ENCODE data around the gene PREX1. TPM values are rescaled to one million over a fixed set of nuclear protein-coding genes. Genes with fewer than 3 reads are reported as not detected.

Gene PREX1
- total RNA-seq, 2 donors from 2014 or later: 6.2 to 11.8 TPM

DNA sequence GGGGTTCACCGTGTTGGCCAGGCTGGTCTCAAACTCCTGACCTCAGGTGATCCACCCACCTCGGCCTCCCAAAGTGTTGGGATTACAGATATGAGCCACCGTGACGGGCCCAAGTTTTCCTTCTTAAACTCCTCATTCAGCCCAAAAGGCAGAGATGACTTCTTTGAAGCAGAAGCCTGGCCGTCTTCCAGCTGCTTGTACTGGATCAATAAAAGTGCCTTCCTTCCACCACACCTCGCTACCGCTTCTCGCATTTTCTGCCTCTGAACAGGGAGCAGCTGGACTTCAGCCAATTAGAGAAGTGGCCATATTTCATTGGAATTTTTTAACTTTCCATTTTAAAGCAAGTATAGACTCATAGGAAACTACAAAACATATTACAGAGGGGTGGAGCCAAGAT lies 241.1 kb downstream of the PREX1 start:
- ATAC-seq: peak; percentile 68
- intact Hi-C loops (cut with DNase I, micrococcal nuclease): no loop called here
- peak; percentile 42 to 80 for DNase-seq

DNA sequence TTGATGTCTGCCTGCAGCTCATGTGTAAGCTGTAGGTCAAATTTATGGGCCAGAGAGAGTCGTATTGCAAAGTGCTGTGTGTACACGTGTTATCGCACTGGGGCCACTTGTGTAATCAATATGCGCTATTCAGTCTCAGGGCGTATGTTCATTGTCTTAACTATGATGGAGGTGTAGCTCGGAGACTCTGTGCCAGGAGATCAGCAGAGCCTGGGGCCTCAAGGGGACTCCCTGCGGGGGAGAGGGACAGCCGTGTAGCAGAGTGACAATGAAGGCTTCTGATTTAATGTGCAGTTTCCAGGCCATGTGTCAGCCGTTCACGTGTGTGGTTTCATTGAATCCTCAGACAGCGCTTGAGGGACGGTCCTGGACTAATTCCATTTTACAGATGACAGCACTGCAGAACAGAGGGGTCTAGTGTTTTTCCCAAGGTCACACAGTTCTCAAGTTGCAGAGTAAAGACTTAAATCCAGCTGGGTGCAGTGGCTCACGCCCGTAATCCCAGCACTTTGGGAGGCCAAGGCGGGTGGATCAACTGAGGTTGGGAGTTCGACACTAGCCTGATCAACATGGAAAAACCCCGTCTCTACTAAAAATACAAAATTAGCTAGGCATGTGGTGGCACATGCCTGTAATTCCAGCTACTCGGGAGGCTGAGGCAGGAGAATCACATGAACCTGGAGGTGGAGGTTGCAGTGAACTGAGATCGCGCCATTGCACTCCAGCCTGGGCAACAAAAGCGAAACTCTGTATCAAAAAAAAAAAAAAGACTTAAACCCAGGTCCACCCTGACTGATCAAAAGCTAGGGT lies 242.5 kb downstream of the PREX1 start:
- ATAC-seq (peak; percentile 91), DNase-seq (peak; percentile 23 to 34)
- intact Hi-C loops (cut with DNase I, micrococcal nuclease): no loop called here

DNA sequence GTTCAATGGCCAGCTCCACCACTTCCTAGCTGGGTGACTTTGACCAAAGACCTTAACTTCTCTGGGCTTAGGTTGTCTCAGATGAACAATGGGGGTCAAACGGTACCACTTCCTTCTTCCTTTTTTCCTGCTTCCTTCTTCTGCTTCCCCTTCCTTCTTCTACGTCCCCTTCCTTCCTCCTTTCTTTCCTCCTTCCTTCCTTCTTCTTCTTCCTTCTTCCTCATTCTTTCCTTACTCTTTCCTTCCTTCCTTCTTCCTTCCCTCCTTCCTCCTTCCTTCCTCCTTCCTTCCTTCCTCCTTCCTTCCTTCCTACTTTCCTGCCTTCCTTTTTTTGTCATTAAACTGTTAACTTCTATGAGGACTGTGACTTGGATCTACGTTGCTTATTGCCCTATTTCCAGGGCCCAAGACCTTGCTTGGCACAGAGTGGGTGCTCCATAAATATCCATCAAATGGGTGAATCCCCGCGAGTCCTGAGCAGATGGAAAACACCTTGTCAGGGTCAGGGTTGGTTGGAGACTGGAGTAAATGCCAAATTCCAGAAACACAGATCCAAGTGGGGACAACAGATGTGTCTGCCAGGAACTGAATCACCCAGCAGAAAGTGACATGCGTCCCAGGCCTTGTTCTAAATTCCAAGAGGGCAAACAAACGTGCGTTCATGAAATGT lies 243.3 kb downstream of the PREX1 start:
- no peak for DNase-seq
- no peak for ATAC-seq
- intact Hi-C loops (cut with DNase I, micrococcal nuclease): no loop called here

DNA sequence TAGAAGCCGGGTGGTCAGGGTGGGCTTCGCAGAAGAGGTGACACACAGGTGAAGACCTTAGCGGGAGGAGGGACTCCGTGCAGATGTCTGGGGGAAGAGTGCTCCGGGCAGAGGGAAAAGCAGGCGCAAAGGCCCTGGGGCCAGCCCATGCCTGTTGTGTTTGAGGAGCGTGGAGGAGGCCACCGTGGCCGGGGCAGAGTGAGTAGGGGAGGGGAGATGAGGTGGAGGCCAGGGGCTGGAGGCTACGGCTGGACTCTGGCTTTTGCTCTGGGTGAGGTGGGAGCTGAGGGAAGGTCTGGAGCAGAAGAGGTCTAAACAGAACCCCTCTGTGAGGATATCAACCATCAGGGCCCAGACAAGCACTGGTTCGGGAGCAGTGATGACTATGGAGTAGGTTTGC lies 244.0 kb downstream of the PREX1 start:
- intact Hi-C loops (cut with DNase I, micrococcal nuclease): no loop called here
- DNase-seq (no peak), ATAC-seq (no peak)

DNA sequence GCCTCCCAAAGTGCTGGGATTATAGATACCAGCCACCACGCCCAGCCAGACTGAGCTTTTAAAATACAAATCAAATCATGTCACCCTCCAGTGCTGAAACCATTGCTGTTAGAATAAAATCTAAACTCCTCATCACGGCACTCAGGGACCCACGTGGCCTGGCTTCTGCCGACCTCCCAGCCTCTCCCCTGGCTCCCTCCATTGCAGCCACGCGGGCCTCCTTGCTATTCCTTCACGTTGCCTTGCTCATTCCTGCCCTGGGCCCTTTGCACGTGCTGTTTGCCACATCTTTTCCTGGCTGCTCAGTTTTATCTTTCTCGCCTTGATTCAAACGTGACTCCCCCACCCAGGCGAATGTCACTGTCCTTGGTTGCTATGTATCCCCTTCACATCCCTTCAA lies 244.6 kb downstream of the PREX1 start:
- ATAC-seq: no peak
- DNase-seq: no peak
- intact Hi-C loops (cut with DNase I, micrococcal nuclease): no loop called here

DNA sequence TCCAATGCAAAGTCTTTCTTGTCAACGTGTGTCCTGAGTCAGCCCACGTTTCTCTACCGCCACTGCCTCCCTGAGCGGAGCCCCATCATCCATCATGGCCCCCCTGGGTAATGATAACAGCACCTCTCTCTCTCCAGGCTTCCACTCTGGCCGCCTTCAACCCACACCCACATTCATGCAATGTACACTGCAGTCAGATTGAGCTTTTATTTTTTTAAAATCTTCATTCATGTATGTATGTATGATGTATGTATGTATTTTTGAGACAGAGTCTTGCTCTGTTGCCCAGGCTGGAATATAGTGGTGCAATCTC lies 245.2 kb downstream of the PREX1 start:
- intact Hi-C loops (cut with DNase I, micrococcal nuclease): no loop called here
- DNase-seq (no peak), ATAC-seq (no peak)

DNA sequence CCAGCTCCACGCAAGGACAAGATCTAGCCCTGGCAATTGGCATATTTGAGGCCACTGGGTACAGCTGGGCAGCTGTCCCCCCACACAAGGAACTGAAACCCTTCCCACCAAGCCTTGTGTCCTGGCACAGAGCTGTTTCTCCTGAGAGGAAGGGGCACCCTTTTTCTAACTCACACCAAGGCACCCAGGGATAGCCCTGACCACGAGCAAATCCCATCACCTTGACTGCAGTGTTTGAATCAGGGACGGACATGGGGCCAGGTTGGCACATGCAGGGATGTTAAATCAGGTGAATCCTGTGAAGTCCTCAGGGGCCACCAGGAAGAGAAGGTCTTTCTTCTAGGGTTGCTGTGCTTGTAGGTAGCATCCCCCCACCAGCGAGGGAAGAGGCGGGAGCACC lies 246.6 kb downstream of the PREX1 start:
- DNase-seq: no peak
- no peak for ATAC-seq
- intact Hi-C loops (cut with DNase I, micrococcal nuclease): no loop called here

DNA sequence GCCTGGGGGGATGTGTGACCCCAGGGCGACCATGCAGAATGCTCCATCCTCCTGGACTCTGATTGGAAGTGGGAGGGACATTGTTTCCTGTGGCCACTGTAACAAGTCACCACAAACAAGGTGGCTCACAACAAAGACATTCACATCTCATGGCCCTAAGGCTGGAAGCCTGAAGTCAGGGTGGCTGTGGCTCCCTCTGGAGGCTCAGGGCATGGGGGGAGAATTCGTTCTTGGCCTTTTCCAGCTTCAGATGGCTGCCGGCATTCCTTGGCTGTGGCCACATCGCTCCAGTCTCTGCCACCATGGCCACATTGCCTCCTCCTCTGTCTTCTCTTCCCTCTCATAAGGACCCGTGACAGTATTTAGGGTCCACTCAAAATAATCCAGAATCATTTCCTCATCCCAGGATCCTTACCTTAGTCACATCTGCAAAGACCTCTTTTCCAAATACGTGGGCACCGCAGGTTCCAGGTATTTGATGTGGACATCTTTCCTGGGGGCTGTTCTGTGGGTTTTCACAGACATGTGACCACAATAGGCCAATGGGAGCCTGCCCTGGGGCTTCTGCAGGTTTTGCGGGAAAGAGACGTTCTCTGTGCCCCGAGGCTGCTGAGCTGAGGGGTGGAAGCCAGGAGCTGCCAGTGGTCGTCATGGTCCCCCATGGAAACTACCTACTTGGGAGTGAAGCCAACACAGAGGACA lies 249.3 kb downstream of the PREX1 start:
- ATAC-seq: no peak
- intact Hi-C loops (cut with DNase I, micrococcal nuclease): no loop called here
- no peak for DNase-seq

DNA sequence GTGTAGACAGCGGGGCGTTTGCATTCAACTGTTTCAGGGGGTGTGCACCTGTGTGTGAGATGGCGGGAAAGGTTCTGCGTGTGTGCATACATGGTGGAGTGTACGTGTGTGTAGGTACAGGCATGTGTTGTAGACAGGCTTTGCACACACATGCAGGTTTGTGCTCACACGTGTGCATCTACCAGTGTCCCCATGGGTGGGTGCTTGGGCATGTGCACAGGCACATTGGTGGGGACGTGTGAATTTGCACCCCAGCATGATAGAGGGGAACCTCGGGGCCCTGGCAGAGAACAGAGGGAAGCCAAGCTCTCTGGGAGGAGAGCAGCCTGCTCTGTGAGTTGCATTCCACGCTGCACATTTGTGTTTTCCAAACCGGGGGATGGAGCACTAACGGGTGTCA lies 250.2 kb downstream of the PREX1 start:
- ATAC-seq (no peak), DNase-seq (no peak)
- intact Hi-C loops (cut with DNase I, micrococcal nuclease): no loop called here

DNA sequence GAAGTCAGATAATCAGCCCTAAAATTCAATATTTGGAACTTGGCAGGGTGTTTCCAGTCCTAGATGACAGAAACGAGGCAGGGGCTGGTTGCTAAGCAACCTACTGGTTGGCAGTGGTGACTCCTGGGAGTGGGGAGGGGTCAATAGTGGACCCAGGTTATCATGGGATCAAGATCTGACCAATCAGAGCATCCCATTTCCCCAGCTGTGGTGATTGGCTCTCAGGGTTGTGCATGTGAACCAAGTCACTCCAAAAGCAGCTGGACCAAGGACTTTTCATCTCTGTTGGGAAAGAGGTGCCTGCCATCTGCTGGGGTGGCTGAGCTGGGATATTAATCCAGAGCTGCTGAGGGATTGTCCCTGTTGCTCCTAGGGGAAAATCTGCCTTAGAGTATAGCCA lies 253.4 kb downstream of the PREX1 start:
- intact Hi-C loops (cut with DNase I, micrococcal nuclease): no loop called here
- DNase-seq: no peak
- ATAC-seq: no peak

Other genes with a start within 250 kb of the PREX1 start
- gene ARFGEF2, start 93.7 kb upstream of the PREX1 start, total RNA-seq: 10 to 100 TPM; 58.7 to 87.1 TPM
- 10 to 100 TPM; 21.7 to 26.4 TPM for gene CSE1L, start 218.3 kb upstream of the PREX1 start, total RNA-seq

Data from left colon (tissue), 2 donors.